ENCODE results near the gene GOLT1A. TPM values are rescaled to one million over a fixed set of nuclear protein-coding genes. Genes with fewer than 3 reads are reported as not detected.

GOLT1A gene, protein sequence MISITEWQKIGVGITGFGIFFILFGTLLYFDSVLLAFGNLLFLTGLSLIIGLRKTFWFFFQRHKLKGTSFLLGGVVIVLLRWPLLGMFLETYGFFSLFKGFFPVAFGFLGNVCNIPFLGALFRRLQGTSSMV
- total RNA-seq (2014; rRNA removed; shearing (Covaris generic); ENCODE audit: low replicate concordance): not detected in 2 replicates

- H3K9me3 ChIP-seq (ENCODE audit: low read length): no peaks in the 10 kb centered on the region
- H3K4me3 ChIP-seq (ENCODE audit: low read length): no peak within 1 kb of the TSS
- H3K9me2 ChIP-seq (replicated peaks; ENCODE audit: insufficient read depth, low read length): no peaks in the 10 kb centered on the region
- H3K79me2 ChIP-seq (ENCODE audit: low read length): no peaks in the 10 kb centered on the region
- H3K4me2 ChIP-seq (ENCODE audit: low read depth, low read length, poor library complexity, severe bottlenecking): no peak within 1 kb of the TSS
- no peaks in the 10 kb centered on the region for H4K20me1 ChIP-seq (ENCODE audit: insufficient read depth, low read depth, low read length)
- DNase-seq: no peak
- no peak within 1 kb of the TSS for H2AFZ ChIP-seq (ENCODE audit: low read length)
- H3K27me3 ChIP-seq (ENCODE audit: low read length): no peaks in the 10 kb centered on the region
- H3K36me3 ChIP-seq (ENCODE audit: insufficient read depth, low read length): no peaks in the 10 kb centered on the region
- H3K27ac ChIP-seq (ENCODE audit: low read length): no peak within 1 kb of the TSS
- no peak within 1 kb of the TSS for H3K9ac ChIP-seq (ENCODE audit: low read length)
- H3K4me1 ChIP-seq (ENCODE audit: low read length): no peaks in the 10 kb centered on the region
Measured at GRCh38 chr1:204213668-204214662, at the start of gene GOLT1A. Gene GOLT1A, minus strand, starts transcription at chr1:204213988. Its CDS starts 82 bp downstream, at chr1:204213906.

DNA sequence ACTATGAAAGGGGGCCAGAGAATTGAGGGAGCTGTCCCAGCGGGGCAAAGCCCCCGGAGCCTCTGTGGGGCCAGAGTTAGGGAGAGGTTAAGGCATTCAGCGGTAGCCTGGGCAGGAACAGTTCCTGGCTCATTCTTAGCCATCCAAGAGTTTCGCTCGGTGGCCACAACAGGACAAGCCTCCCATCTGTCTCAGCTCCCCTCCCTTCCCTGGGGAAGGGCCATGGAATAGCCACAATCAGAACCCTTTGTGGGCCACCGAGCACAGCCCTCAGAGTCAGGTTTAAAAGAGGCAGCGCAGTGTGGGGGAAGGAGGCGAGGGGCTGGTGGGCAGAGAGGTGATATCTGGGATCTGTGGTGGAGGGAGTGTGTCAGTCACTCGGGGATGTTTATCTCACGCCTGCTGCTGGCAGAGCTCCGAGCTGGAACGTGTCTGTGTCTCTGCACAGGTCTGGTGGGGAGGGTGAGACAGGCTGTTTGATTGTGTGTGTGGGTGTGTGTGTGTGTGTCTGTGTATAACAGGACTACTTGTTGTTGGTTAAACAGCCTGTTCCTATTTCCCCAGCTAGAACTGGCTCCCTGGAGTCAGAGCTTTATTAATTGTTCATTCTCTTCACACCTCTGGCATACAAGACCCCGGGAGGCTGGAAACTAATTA lies 49.6 kb upstream of the GOLT1A start:
- Histone ChIP-seq H3K9me2 (replicated peaks; ENCODE audit: insufficient read depth, low read length) (no peaks in the 10 kb centered on the region), H3K9ac (ENCODE audit: low read length) (no peak overlapping the region), H3K36me3 (ENCODE audit: insufficient read depth, low read length) (no peaks in the 10 kb centered on the region), H4K20me1 (ENCODE audit: insufficient read depth, low read depth, low read length) (no peaks in the 10 kb centered on the region), H3K79me2 (ENCODE audit: low read length) (no peaks in the 10 kb centered on the region), H3K4me1 (ENCODE audit: low read length) (no peaks in the 10 kb centered on the region), H3K27ac (ENCODE audit: low read length) (no peak overlapping the region), H3K27me3 (ENCODE audit: low read length) (no peaks in the 10 kb centered on the region), H3K4me2 (ENCODE audit: low read depth, low read length, poor library complexity, severe bottlenecking) (no peak overlapping the region), H3K4me3 (ENCODE audit: low read length) (no peak overlapping the region), H3K9me3 (ENCODE audit: low read length) (no peaks in the 10 kb centered on the region), H2AFZ (ENCODE audit: low read length) (no peak overlapping the region)
- no peak for DNase-seq

DNA sequence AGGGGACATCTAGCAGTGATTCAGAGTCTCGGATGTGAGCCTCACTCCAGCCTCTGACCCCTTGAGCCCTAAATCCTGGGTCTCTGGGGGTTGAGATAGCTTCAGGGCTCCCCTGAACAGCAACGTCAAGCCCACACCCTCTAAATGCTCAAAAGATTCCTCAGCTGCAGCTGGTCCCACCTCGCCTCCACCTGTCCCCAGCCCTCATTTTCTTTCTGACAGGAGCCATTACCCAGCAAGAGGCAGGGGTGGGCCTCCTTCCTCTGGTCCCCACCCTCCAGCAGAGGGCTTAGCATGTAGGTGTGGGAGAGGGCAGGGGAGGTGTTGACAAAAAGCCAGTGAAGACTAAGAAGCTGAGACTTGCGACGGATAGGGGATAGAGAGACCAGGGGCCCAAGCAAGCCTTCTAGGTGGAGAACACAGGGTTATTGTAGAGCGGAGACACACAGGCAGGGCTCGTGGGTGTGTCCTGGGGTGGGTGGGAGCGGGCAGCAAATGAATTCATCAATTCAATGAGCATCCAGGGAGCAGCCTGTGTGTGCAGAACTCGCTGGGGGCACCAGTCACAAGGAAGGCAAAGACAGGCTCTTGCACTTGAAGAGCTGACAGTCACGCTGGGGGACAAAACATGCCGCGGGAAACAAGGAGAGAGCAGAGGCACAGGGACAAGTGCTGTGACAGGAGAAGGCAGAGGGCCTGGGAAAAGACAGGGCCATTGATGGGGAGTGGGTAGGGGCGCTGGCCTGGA lies 48.9 kb upstream of the GOLT1A start:
- no peaks in the 10 kb centered on the region for H3K36me3 ChIP-seq (ENCODE audit: insufficient read depth, low read length)
- no peaks in the 10 kb centered on the region for H3K79me2 ChIP-seq (ENCODE audit: low read length)
- H3K4me3 ChIP-seq (ENCODE audit: low read length): no peak overlapping the region
- no peak overlapping the region for H3K4me2 ChIP-seq (ENCODE audit: low read depth, low read length, poor library complexity, severe bottlenecking)
- H3K9me2 ChIP-seq (replicated peaks; ENCODE audit: insufficient read depth, low read length): no peaks in the 10 kb centered on the region
- no peaks in the 10 kb centered on the region for H4K20me1 ChIP-seq (ENCODE audit: insufficient read depth, low read depth, low read length)
- H3K9ac ChIP-seq (ENCODE audit: low read length): no peak overlapping the region
- H2AFZ ChIP-seq (ENCODE audit: low read length): no peak overlapping the region
- H3K27me3 ChIP-seq (ENCODE audit: low read length): no peaks in the 10 kb centered on the region
- H3K4me1 ChIP-seq (ENCODE audit: low read length): no peaks in the 10 kb centered on the region
- DNase-seq: no peak
- H3K9me3 ChIP-seq (ENCODE audit: low read length): no peaks in the 10 kb centered on the region
- H3K27ac ChIP-seq (ENCODE audit: low read length): no peak overlapping the region

DNA sequence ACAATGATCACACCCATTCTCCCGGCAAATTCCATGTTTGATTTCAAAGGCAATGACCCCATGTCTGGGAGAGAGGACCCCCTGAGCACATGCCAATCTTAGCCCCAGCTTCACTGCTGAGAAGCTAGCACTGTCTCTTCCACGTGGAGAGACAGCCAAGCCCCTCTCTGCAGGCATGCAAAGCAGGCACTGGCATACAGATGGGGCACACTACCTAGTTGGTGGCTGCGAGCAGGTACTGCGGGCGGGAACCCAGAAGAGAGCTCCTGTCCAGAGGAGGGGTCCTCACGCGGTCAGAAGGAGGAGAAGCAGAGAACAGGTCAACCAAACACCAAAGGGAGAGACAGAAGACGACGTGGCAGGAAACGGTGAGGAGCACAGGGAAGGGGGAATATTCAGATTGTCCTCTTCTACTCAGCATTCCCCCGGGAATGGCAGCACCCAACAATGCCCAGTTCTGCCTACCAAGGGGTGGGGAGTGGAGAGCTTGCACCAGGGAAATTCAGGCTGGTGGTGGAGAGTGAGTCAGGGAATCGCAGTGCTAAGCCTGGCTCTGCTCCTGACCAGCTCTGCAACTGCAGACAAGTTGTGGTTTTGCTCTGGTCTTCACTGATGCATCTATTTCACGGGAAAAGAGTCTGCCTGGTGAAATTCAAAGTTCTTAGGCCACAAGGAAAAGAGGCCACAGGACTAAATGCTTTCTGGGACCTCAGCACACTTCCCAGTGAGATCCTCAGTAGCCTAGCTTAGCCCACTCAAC lies 48.1 kb upstream of the GOLT1A start:
- DNase-seq: no peak
- no peak overlapping the region for H2AFZ ChIP-seq (ENCODE audit: low read length)
- H3K79me2 ChIP-seq (ENCODE audit: low read length): no peaks in the 10 kb centered on the region
- H3K4me3 ChIP-seq (ENCODE audit: low read length): no peak overlapping the region
- H3K27me3 ChIP-seq (ENCODE audit: low read length): no peaks in the 10 kb centered on the region
- H3K9ac ChIP-seq (ENCODE audit: low read length): no peak overlapping the region
- H4K20me1 ChIP-seq (ENCODE audit: insufficient read depth, low read depth, low read length): no peaks in the 10 kb centered on the region
- H3K4me2 ChIP-seq (ENCODE audit: low read depth, low read length, poor library complexity, severe bottlenecking): no peak overlapping the region
- no peaks in the 10 kb centered on the region for H3K9me3 ChIP-seq (ENCODE audit: low read length)
- H3K4me1 ChIP-seq (ENCODE audit: low read length): no peaks in the 10 kb centered on the region
- H3K27ac ChIP-seq (ENCODE audit: low read length): no peak overlapping the region
- no peaks in the 10 kb centered on the region for H3K9me2 ChIP-seq (replicated peaks; ENCODE audit: insufficient read depth, low read length)
- H3K36me3 ChIP-seq (ENCODE audit: insufficient read depth, low read length): no peaks in the 10 kb centered on the region

DNA sequence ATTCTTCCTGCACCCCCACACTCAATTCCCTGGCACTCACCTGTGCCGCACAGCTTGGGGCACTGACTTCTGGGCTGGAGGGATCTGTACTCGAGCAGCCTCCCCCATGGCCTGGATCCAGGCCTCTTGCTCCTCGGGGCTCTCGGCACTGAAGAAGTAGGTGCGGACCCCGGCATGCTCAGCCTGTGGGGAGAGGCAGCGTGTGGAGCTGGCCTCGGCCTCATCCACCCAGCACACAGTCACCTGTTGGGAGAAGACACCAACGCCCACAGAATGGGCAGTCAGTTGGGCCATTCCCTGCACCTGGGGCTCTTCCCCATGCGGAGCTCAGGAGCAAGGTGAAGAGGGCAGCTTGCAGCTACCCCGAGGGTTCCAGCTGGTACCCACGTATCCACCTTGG lies 47.5 kb upstream of the GOLT1A start:
- H4K20me1 ChIP-seq (ENCODE audit: insufficient read depth, low read depth, low read length): no peaks in the 10 kb centered on the region
- H3K9me2 ChIP-seq (replicated peaks; ENCODE audit: insufficient read depth, low read length): no peaks in the 10 kb centered on the region
- no peaks in the 10 kb centered on the region for H3K79me2 ChIP-seq (ENCODE audit: low read length)
- H3K27ac ChIP-seq (ENCODE audit: low read length): no peak overlapping the region
- DNase-seq: no peak
- no peaks in the 10 kb centered on the region for H3K36me3 ChIP-seq (ENCODE audit: insufficient read depth, low read length)
- H2AFZ ChIP-seq (ENCODE audit: low read length): no peak overlapping the region
- no peaks in the 10 kb centered on the region for H3K4me1 ChIP-seq (ENCODE audit: low read length)
- no peak overlapping the region for H3K4me3 ChIP-seq (ENCODE audit: low read length)
- H3K4me2 ChIP-seq (ENCODE audit: low read depth, low read length, poor library complexity, severe bottlenecking): no peak overlapping the region
- H3K9ac ChIP-seq (ENCODE audit: low read length): no peak overlapping the region
- H3K9me3 ChIP-seq (ENCODE audit: low read length): no peaks in the 10 kb centered on the region
- H3K27me3 ChIP-seq (ENCODE audit: low read length): no peaks in the 10 kb centered on the region

- Histone ChIP-seq H3K4me1 (ENCODE audit: low read length) (no peaks in the 10 kb centered on the region), H4K20me1 (ENCODE audit: insufficient read depth, low read depth, low read length) (no peaks in the 10 kb centered on the region), H3K4me3 (ENCODE audit: low read length) (no peak overlapping the region), H3K27ac (ENCODE audit: low read length) (no peak overlapping the region), H3K9me2 (replicated peaks; ENCODE audit: insufficient read depth, low read length) (no peaks in the 10 kb centered on the region), H3K36me3 (ENCODE audit: insufficient read depth, low read length) (no peaks in the 10 kb centered on the region), H3K9me3 (ENCODE audit: low read length) (no peaks in the 10 kb centered on the region), H3K4me2 (ENCODE audit: low read depth, low read length, poor library complexity, severe bottlenecking) (no peak overlapping the region), H3K27me3 (ENCODE audit: low read length) (no peaks in the 10 kb centered on the region), H3K9ac (ENCODE audit: low read length) (no peak overlapping the region), H3K79me2 (ENCODE audit: low read length) (no peaks in the 10 kb centered on the region), H2AFZ (ENCODE audit: low read length) (no peak overlapping the region)
- DNase-seq: no peak
Measured at GRCh38 chr1:204260601-204261197, 46.9 kb upstream of the GOLT1A start.

DNA sequence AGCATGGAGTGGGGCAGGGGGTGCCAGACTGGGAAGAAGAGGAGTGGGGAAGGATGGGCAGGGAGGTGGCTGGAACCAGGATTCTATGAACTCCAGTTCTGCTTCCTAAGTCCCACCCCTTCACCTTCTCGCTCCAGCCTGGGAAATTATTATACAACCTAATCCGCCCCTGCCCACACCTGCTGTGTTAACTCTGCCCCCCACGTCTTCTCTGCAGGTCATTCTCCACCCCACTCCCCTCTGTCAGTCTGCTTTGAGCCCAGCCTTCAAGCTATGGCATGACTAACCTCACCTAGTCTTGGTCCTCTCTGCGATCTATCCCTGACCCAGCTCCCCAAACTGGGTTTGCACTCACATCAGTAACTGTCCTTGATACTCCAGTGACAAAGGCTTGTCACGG lies 46.0 kb upstream of the GOLT1A start:
- DNase-seq: no peak
- H4K20me1 ChIP-seq (ENCODE audit: insufficient read depth, low read depth, low read length): no peaks in the 10 kb centered on the region
- no peak overlapping the region for H3K9ac ChIP-seq (ENCODE audit: low read length)
- no peaks in the 10 kb centered on the region for H3K9me3 ChIP-seq (ENCODE audit: low read length)
- no peaks in the 10 kb centered on the region for H3K36me3 ChIP-seq (ENCODE audit: insufficient read depth, low read length)
- no peaks in the 10 kb centered on the region for H3K4me1 ChIP-seq (ENCODE audit: low read length)
- no peak overlapping the region for H3K4me2 ChIP-seq (ENCODE audit: low read depth, low read length, poor library complexity, severe bottlenecking)
- no peaks in the 10 kb centered on the region for H3K27me3 ChIP-seq (ENCODE audit: low read length)
- H3K79me2 ChIP-seq (ENCODE audit: low read length): no peaks in the 10 kb centered on the region
- H3K4me3 ChIP-seq (ENCODE audit: low read length): no peak overlapping the region
- H2AFZ ChIP-seq (ENCODE audit: low read length): no peak overlapping the region
- no peak overlapping the region for H3K27ac ChIP-seq (ENCODE audit: low read length)
- no peaks in the 10 kb centered on the region for H3K9me2 ChIP-seq (replicated peaks; ENCODE audit: insufficient read depth, low read length)

All from Karpas-422 (cell line).